CD4-positive, alpha-beta T cell (primary cell): ENCODE results near the gene ESYT1. TPM values are rescaled to one million over a fixed set of nuclear protein-coding genes. Genes with fewer than 3 reads are reported as not detected.

ENCODE experiments used
- ATAC-seq: fragments of 200-7000 bp; cut with Tn5 transposase; one replicate; pipeline ENCODE4 v1.10.0; 2022; ENCODE audit warnings: mild to moderate bottlenecking; ENCODE audit not compliant: poor library complexity
- CTCF ChIA-PET: fragments of 350-600 bp; sonication (Branson Sonifier 250); formaldehyde crosslinking; loops from one replicate; lab custom pipeline; 2021; ENCODE audit warnings: antibody characterized with exemption, inconsistent platforms; lab: Charles Lee
- POLR2A ChIA-PET: fragments of 350-600 bp; sonication (Branson Sonifier 250); formaldehyde crosslinking; loops from one replicate; lab custom pipeline; 2021; ENCODE audit warnings: antibody characterized with exemption, inconsistent platforms; lab: Charles Lee
- DNase-seq, 14 experiments: peaks; one replicate each; pipeline ENCODE4 v3.0.0-alpha.2; 2013 to 2020; ENCODE audit warnings: mixed read lengths in 2 of 14
- H3K27ac ChIP-seq, 2 donors: one replicate each; pipeline versions ENCODE4 v1.5.1 to v1.7.0; 2013; ENCODE audit warnings: low read length in 2 of 2, low read depth in 1 of 2, mild to moderate bottlenecking in 1 of 2
- H3K27me3 ChIP-seq, 2 experiments: 1 replicate in 1 of 2; 2 replicates in 1 of 2; pipeline versions ENCODE4 v1.6.1 to v1.7.0; 2013; ENCODE audit warnings: low read length in 2 of 2, control low read depth in 1 of 2, mild to moderate bottlenecking in 1 of 2, moderate library complexity in 1 of 2; ENCODE audit not compliant: insufficient read depth in 2 of 2, control insufficient read depth in 1 of 2
- H3K36me3 ChIP-seq: one replicate; pipeline ENCODE4 v1.6.1; 2013; ENCODE audit warnings: low read length, control low read depth; ENCODE audit not compliant: insufficient read depth
- H3K4me1 ChIP-seq: one replicate; pipeline ENCODE4 v1.6.1; 2013; ENCODE audit warnings: low read length, control low read depth; ENCODE audit not compliant: insufficient read depth
- H3K4me3 ChIP-seq: one replicate; pipeline ENCODE4 v1.5.1; 2013; ENCODE audit warnings: mild to moderate bottlenecking, low read length, moderate library complexity
- H3K9me3 ChIP-seq, 2 experiments: 1 replicate in 1 of 2; 2 replicates in 1 of 2; pipeline versions ENCODE4 v1.6.1 to v1.7.0; 2013; ENCODE audit warnings: low read length in 2 of 2, mild to moderate bottlenecking in 2 of 2, control low read depth in 1 of 2, moderate library complexity in 1 of 2; ENCODE audit not compliant: control insufficient read depth in 1 of 2, insufficient read depth in 1 of 2
- H3K27ac Mint-ChIP-seq: one replicate; pipeline ENCODE4 v1.8.0; 2020; ENCODE audit warnings: mixed read lengths
- H3K27me3 Mint-ChIP-seq: one replicate; pipeline ENCODE4 v1.8.0; 2021; ENCODE audit warnings: mixed read lengths
- H3K36me3 Mint-ChIP-seq: one replicate; pipeline ENCODE4 v1.8.0; 2021; ENCODE audit warnings: low read depth, mixed read lengths
- H3K4me1 Mint-ChIP-seq: one replicate; pipeline ENCODE4 v1.8.0; 2021; ENCODE audit warnings: low read depth, mixed read lengths
- H3K4me3 Mint-ChIP-seq: one replicate; pipeline ENCODE4 v1.8.0; 2020; ENCODE audit warnings: mild to moderate bottlenecking, mixed read lengths
- H3K9me3 Mint-ChIP-seq: one replicate; pipeline ENCODE4 v1.8.0; 2020; ENCODE audit warnings: mixed read lengths
- intact Hi-C, 2 experiments: fragments of 100-400 bp; cut with DNase I in 1 of 2; cut with micrococcal nuclease in 1 of 2; formaldehyde crosslinking; loops; one replicate each; pipeline versions ENCODE4 v1.15.1 to v1.9.0; 2023 to 2025; cut with DNase I, micrococcal nuclease
- total RNA-seq, 174 experiments: library from RNA in 2 of 174; stranded (reverse) in 2 of 174; gene quantifications; one replicate each; pipeline ENCODE4 v1.2.3 and lab custom pipeline; 2021 to 2026
- TF ChIP-seq, protein P1 (sequence below): fragments of 200-600 bp; IDR thresholded peaks from one replicate; pipeline ENCODE4 v1.8.0; 2022; ENCODE audit warnings: antibody characterized with exemption, mild to moderate bottlenecking

Gene ESYT1
- total RNA-seq, 2 experiments from 2014 or later = 88.5 to 90.3 TPM

DNA sequence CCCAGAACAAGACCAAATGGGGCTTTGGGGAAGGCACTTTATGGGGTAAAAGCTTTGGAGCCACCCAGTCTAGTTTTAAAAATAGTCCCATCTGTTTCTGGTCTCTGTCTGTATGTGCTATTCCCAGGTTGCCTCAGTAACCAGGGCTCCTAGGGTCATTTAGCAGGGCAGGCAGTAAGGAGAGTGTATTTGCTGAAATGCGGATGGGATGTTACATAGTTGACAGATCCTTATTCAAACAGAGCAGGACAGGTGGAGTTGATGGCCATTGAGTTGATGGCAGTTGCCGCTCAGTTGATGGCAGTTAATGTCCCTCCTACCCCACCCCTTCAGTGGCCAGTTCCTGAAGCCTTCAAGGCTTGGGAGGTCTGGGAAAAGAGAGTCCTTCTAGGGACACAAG, 5.4 kb upstream of the ESYT1 start:
- peaks cover 16% of the 10 kb centered on the region for H3K36me3 Mint-ChIP-seq
- POLR2A ChIA-PET = interaction anchor here (1.4 kb wide), 1 partner anchor 149 kb away, joined by 4 read pairs; the partner anchor contains the start of gene RAB5B
- Histone ChIP-seq H3K36me3 (peaks cover 25% of the 10 kb centered on the region), H3K27me3 (no peaks in the 10 kb centered on the region), H3K4me1 (peaks cover 49% of the 10 kb centered on the region), H3K27ac (no peak overlapping the region), H3K4me3 (no peak overlapping the region), H3K9me3 (no peaks in the 10 kb centered on the region)
- ATAC-seq (no peak), DNase-seq (no peak)
- H3K9me3 Mint-ChIP-seq = no peaks in the 10 kb centered on the region
- no peak overlapping the region for H3K27ac Mint-ChIP-seq
- H3K27me3 Mint-ChIP-seq = no peaks in the 10 kb centered on the region
- CTCF ChIA-PET = interaction anchor here (0.6 to 9.6 kb wide), 2 partner anchors 66 to 356 kb away, joined by 3 to 138 read pairs; partner anchors contain the start of gene SMARCC2
- TF ChIP-seq, protein P1, sequence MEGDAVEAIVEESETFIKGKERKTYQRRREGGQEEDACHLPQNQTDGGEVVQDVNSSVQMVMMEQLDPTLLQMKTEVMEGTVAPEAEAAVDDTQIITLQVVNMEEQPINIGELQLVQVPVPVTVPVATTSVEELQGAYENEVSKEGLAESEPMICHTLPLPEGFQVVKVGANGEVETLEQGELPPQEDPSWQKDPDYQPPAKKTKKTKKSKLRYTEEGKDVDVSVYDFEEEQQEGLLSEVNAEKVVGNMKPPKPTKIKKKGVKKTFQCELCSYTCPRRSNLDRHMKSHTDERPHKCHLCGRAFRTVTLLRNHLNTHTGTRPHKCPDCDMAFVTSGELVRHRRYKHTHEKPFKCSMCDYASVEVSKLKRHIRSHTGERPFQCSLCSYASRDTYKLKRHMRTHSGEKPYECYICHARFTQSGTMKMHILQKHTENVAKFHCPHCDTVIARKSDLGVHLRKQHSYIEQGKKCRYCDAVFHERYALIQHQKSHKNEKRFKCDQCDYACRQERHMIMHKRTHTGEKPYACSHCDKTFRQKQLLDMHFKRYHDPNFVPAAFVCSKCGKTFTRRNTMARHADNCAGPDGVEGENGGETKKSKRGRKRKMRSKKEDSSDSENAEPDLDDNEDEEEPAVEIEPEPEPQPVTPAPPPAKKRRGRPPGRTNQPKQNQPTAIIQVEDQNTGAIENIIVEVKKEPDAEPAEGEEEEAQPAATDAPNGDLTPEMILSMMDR = no peak
- intact Hi-C loops = no loop called here
- H3K4me1 Mint-ChIP-seq = peaks cover 58% of the 10 kb centered on the region
- H3K4me3 Mint-ChIP-seq = no peak overlapping the region

DNA sequence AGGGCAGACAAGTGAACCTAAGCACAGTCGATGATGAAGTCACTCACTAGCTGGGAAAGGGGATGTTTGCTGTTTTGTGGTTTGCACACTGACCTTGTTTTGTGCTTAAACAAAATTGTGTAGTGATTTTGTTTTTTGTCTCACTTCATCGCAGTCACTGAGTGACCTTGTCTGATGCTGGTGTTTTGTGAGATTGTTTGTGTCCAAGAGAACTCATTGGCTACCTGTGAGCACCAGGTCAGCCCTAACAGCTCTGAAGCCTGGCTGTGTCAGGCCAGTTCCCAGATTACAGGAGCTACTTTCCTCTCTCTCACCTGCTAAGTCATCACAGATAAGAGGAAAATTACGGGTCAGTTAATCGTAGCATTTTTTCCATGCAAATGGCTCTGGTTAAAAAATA, 3.9 kb upstream of the ESYT1 start:
- H3K27ac Mint-ChIP-seq = peak overlapping the region; percentile 28
- Histone ChIP-seq H3K4me3 (no peak overlapping the region), H3K9me3 (no peaks in the 10 kb centered on the region), H3K27ac (peak overlapping the region in 1 of 2 donors; percentile 3), H3K4me1 (peaks cover 41% of the 10 kb centered on the region), H3K36me3 (peaks cover 22% of the 10 kb centered on the region), H3K27me3 (no peaks in the 10 kb centered on the region)
- peaks cover 24% of the 10 kb centered on the region for H3K36me3 Mint-ChIP-seq
- H3K9me3 Mint-ChIP-seq = no peaks in the 10 kb centered on the region
- H3K27me3 Mint-ChIP-seq = no peaks in the 10 kb centered on the region
- H3K4me3 Mint-ChIP-seq = no peak overlapping the region
- TF ChIP-seq, protein P1 = no peak
- CTCF ChIA-PET = interaction anchor here (1.2 to 9.6 kb wide), 4 partner anchors 20 to 134 kb away, joined by 3 to 138 read pairs (median 5); partner anchors contain the start of genes ANKRD52, PA2G4 and SMARCC2
- no peak for DNase-seq
- no peak for ATAC-seq
- peaks cover 49% of the 10 kb centered on the region for H3K4me1 Mint-ChIP-seq
- POLR2A ChIA-PET = interaction anchor here (0.7 to 6.5 kb wide), 5 partner anchors 20 to 65 kb away, joined by 3 to 89 read pairs (median 3); partner anchors contain the start of genes MYL6, PA2G4 and SMARCC2
- intact Hi-C loops = no loop called here

DNA sequence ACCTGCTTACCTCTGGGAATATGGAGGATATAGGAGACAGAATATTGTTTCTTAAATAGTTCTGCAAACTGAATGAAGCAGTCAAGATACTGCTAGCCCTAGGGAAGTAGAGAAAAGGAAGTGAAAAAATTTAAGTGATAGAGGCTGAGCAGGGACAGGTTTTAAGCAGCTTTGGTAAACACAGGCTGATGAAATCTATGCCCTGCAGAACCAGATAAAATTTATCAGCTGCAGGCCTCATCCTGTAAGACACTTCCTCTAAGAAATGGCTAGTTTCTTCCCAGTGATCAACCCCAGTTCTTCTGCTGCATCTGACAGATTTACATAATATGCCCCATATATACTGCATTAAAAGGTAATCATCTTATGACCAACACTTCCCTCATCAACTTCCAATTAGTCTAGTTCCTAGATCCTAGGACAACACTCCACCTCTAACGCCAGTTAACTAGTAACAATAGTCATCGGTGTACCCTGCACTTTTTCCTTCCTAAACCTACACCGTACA, 1.3 kb upstream of the ESYT1 start:
- Histone ChIP-seq H3K9me3 (no peaks in the 10 kb centered on the region), H3K4me3 (no peak overlapping the region), H3K27me3 (no peaks in the 10 kb centered on the region), H3K27ac (peak overlapping the region; percentile 56 to 73), H3K36me3 (peaks cover 21% of the 10 kb centered on the region), H3K4me1 (peaks cover 57% of the 10 kb centered on the region)
- H3K9me3 Mint-ChIP-seq = no peaks in the 10 kb centered on the region
- H3K4me3 Mint-ChIP-seq = peak overlapping the region; percentile 97
- peaks cover 65% of the 10 kb centered on the region for H3K4me1 Mint-ChIP-seq
- H3K36me3 Mint-ChIP-seq = peaks cover 41% of the 10 kb centered on the region
- intact Hi-C loops = loop anchor here (1.0 to 5.0 kb wide), 5 partner anchors 31 to 384 kb away; partner anchors contain the start of genes CS (in 1 of the 2), GDF11 (in 1 of the 2) and SMARCC2 (in 1 of the 2)
- TF ChIP-seq, protein P1 = no peak
- DNase-seq = peak in 1 of 14 experiments; percentile 35
- no peaks in the 10 kb centered on the region for H3K27me3 Mint-ChIP-seq
- CTCF ChIA-PET = interaction anchor here (0.6 to 9.6 kb wide), 29 partner anchors 9 to 388 kb away, joined by 3 to 138 read pairs (median 5); partner anchors contain the start of genes MYL6, MYL6B, RNF41 and RPL41
- H3K27ac Mint-ChIP-seq = peak overlapping the region; percentile 86
- ATAC-seq = no peak
- POLR2A ChIA-PET = interaction anchor here (0.6 to 6.5 kb wide), 10 partner anchors 9 to 309 kb away, joined by 3 to 133 read pairs (median 22); partner anchors contain the start of genes MYL6, MYL6B, ORMDL2 and PA2G4
